Memory B cell (primary cell): ENCODE measurements around the gene KLHL8.
"Not testable (repeated sequence)": the region's sequence is repeated elsewhere in the genome, so short reads cannot be mapped to it uniquely, and the experiment has no call there.

ENCODE experiments used
- ATAC-seq: fragments of 150-1000 bp; cut with Tn5 transposase; 2 replicates; pipeline ENCODE4 v1.10.0; 2021; ENCODE audit warnings: low read depth, mild to moderate bottlenecking, moderate library complexity
- DNase-seq, 2 donors: peaks; one replicate each; pipeline ENCODE4 v3.0.0; 2022; ENCODE audit warnings: low spot score in 2 of 2
- H3K27ac Mint-ChIP-seq: one replicate; pipeline ENCODE4 v1.8.0; 2022; ENCODE audit warnings: mild to moderate bottlenecking, moderate library complexity, mixed read lengths
- H3K27me3 Mint-ChIP-seq: one replicate; pipeline ENCODE4 v1.8.0; 2022; ENCODE audit warnings: mixed read lengths
- H3K36me3 Mint-ChIP-seq: one replicate; pipeline ENCODE4 v1.8.0; 2022; ENCODE audit warnings: mild to moderate bottlenecking, mixed read lengths
- H3K4me1 Mint-ChIP-seq: one replicate; pipeline ENCODE4 v1.8.0; 2022; ENCODE audit warnings: mixed read lengths
- H3K4me3 Mint-ChIP-seq: one replicate; pipeline ENCODE4 v1.8.0; 2022; ENCODE audit warnings: mild to moderate bottlenecking, moderate library complexity, mixed read lengths
- H3K9me3 Mint-ChIP-seq: one replicate; pipeline ENCODE4 v1.8.0; 2022; ENCODE audit warnings: mixed read lengths

Gene KLHL8

GRCh38 chr4:87240341-87240740 is 19.9 kb upstream of the KLHL8 start:
- Mint-ChIP-seq H3K4me3 (no peak overlapping the region), H3K27ac (no peak overlapping the region), H3K9me3 (peaks cover 14% of the 10 kb centered on the region), H3K4me1 (no peaks in the 10 kb centered on the region), H3K27me3 (peaks cover 9% of the 10 kb centered on the region), H3K36me3 (peaks cover 6% of the 10 kb centered on the region)
- DNase-seq = no peak
- no peak for ATAC-seq

GRCh38 chr4:87239821-87240220 is 19.4 kb upstream of the KLHL8 start:
- no peak for DNase-seq
- no peak for ATAC-seq
- Mint-ChIP-seq H3K36me3 (peaks cover 6% of the 10 kb centered on the region), H3K4me1 (no peaks in the 10 kb centered on the region), H3K9me3 (peaks cover 14% of the 10 kb centered on the region), H3K4me3 (no peak overlapping the region), H3K27me3 (peaks cover 8% of the 10 kb centered on the region), H3K27ac (no peak overlapping the region)

GRCh38 chr4:87239194-87239593 is 18.8 kb upstream of the KLHL8 start:
- Mint-ChIP-seq H3K9me3 (peaks cover 14% of the 10 kb centered on the region), H3K27ac (no peak overlapping the region), H3K27me3 (peaks cover 6% of the 10 kb centered on the region), H3K36me3 (peaks cover 6% of the 10 kb centered on the region), H3K4me3 (no peak overlapping the region), H3K4me1 (no peaks in the 10 kb centered on the region)
- no peak for ATAC-seq
- DNase-seq = no peak

GRCh38 chr4:87236861-87237260 is 16.4 kb upstream of the KLHL8 start:
- DNase-seq (no peak), ATAC-seq (no peak)
- H3K27me3 Mint-ChIP-seq = peaks cover 4% of the 10 kb centered on the region
- no peaks in the 10 kb centered on the region for H3K36me3 Mint-ChIP-seq
- H3K4me1 Mint-ChIP-seq = no peaks in the 10 kb centered on the region
- no peak overlapping the region for H3K27ac Mint-ChIP-seq
- H3K9me3 Mint-ChIP-seq = no peaks in the 10 kb centered on the region
- H3K4me3 Mint-ChIP-seq = no peak overlapping the region

- DNase-seq = no peak
- Mint-ChIP-seq H3K9me3 (no peaks in the 10 kb centered on the region), H3K4me1 (no peaks in the 10 kb centered on the region), H3K27me3 (peaks cover 3% of the 10 kb centered on the region), H3K4me3 (peak overlapping the region; percentile 8), H3K36me3 (no peaks in the 10 kb centered on the region), H3K27ac (no peak overlapping the region)
- no peak for ATAC-seq
Observed at GRCh38 chr4:87235020-87235671, 14.7 kb upstream of the KLHL8 start.

GRCh38 chr4:87232216-87232615 is 11.8 kb upstream of the KLHL8 start:
- Mint-ChIP-seq H3K27ac (no peak overlapping the region), H3K27me3 (peaks cover 3% of the 10 kb centered on the region), H3K9me3 (no peaks in the 10 kb centered on the region), H3K4me1 (no peaks in the 10 kb centered on the region), H3K4me3 (no peak overlapping the region), H3K36me3 (no peaks in the 10 kb centered on the region)
- ATAC-seq (no peak), DNase-seq (no peak)

- ATAC-seq (no peak), DNase-seq (no peak)
- no peaks in the 10 kb centered on the region for H3K36me3 Mint-ChIP-seq
- H3K27me3 Mint-ChIP-seq = peaks cover 3% of the 10 kb centered on the region
- H3K4me3 Mint-ChIP-seq = no peak overlapping the region
- no peaks in the 10 kb centered on the region for H3K9me3 Mint-ChIP-seq
- no peak overlapping the region for H3K27ac Mint-ChIP-seq
- no peaks in the 10 kb centered on the region for H3K4me1 Mint-ChIP-seq
Observed at GRCh38 chr4:87230806-87231205, 10.4 kb upstream of the KLHL8 start.

- Mint-ChIP-seq H3K27ac (no peak overlapping the region), H3K4me3 (no peak overlapping the region), H3K4me1 (no peaks in the 10 kb centered on the region), H3K27me3 (peaks cover 3% of the 10 kb centered on the region), H3K36me3 (no peaks in the 10 kb centered on the region), H3K9me3 (no peaks in the 10 kb centered on the region)
- ATAC-seq = no peak
- DNase-seq = no peak
Observed at GRCh38 chr4:87229979-87230378, 9.6 kb upstream of the KLHL8 start.

- no peaks in the 10 kb centered on the region for H3K4me1 Mint-ChIP-seq
- DNase-seq (no peak), ATAC-seq (no peak)
- no peaks in the 10 kb centered on the region for H3K9me3 Mint-ChIP-seq
- H3K27me3 Mint-ChIP-seq = peaks cover 3% of the 10 kb centered on the region
- H3K36me3 Mint-ChIP-seq = no peaks in the 10 kb centered on the region
- H3K27ac Mint-ChIP-seq = no peak overlapping the region
- no peak overlapping the region for H3K4me3 Mint-ChIP-seq
Observed at GRCh38 chr4:87228262-87228860, 7.9 kb upstream of the KLHL8 start.

GRCh38 chr4:87227751-87228151 is 7.3 kb upstream of the KLHL8 start:
- H3K27me3 Mint-ChIP-seq = peaks cover 3% of the 10 kb centered on the region
- no peaks in the 10 kb centered on the region for H3K9me3 Mint-ChIP-seq
- H3K36me3 Mint-ChIP-seq = no peaks in the 10 kb centered on the region
- no peak overlapping the region for H3K4me3 Mint-ChIP-seq
- H3K27ac Mint-ChIP-seq = no peak overlapping the region
- no peak for ATAC-seq
- H3K4me1 Mint-ChIP-seq = no peaks in the 10 kb centered on the region
- DNase-seq = no peak

GRCh38 chr4:87225936-87226335 is 5.5 kb upstream of the KLHL8 start:
- H3K27ac Mint-ChIP-seq = no peak overlapping the region
- no peaks in the 10 kb centered on the region for H3K36me3 Mint-ChIP-seq
- no peak for ATAC-seq
- no peaks in the 10 kb centered on the region for H3K4me1 Mint-ChIP-seq
- H3K4me3 Mint-ChIP-seq = no peak overlapping the region
- no peaks in the 10 kb centered on the region for H3K9me3 Mint-ChIP-seq
- no peak for DNase-seq
- peaks cover 3% of the 10 kb centered on the region for H3K27me3 Mint-ChIP-seq

GRCh38 chr4:87224141-87224923 is 3.9 kb upstream of the KLHL8 start:
- Mint-ChIP-seq H3K4me3 (no peak overlapping the region), H3K9me3 (no peaks in the 10 kb centered on the region), H3K27ac (no peak overlapping the region), H3K27me3 (no peaks in the 10 kb centered on the region), H3K4me1 (peaks cover 2% of the 10 kb centered on the region), H3K36me3 (no peaks in the 10 kb centered on the region)
- ATAC-seq = no peak
- DNase-seq = no peak

- Mint-ChIP-seq H3K27ac (peak overlapping the region; percentile 88), H3K4me3 (peak overlapping the region; percentile 96), H3K27me3 (no peaks in the 10 kb centered on the region), H3K4me1 (peaks cover 8% of the 10 kb centered on the region), H3K9me3 (no peaks in the 10 kb centered on the region), H3K36me3 (no peaks in the 10 kb centered on the region)
- no peak for DNase-seq
- peak; percentile 21 for ATAC-seq
Observed at GRCh38 chr4:87219632-87220093, 755 bp downstream of the KLHL8 start.

- H3K27me3 Mint-ChIP-seq, H3K36me3 Mint-ChIP-seq, DNase-seq, ATAC-seq, H3K4me1 Mint-ChIP-seq, H3K4me3 Mint-ChIP-seq, H3K27ac Mint-ChIP-seq, H3K9me3 Mint-ChIP-seq: not testable (repeated sequence)
Observed at GRCh38 chr4:87217235-87217763, 3.1 kb downstream of the KLHL8 start.
